ENCODE measurements around the gene IKZF2. TPM values are rescaled to one million over a fixed set of nuclear protein-coding genes. Genes with fewer than 3 reads are reported as not detected.

IKZF2 gene
- polyA plus RNA-seq, 1 donor (not counting 4 experiments of a cell fraction or from before 2014, with no cell fraction given), result 8.2 TPM

- FAIRE-seq, result no peak
- dilution Hi-C loops (cut with MboI; ENCODE audit: extremely low pct_ligation_motif_present, low sequenced_read_pairs), result no loop called here
- no peak overlapping the region for H3K9ac ChIP-seq (ENCODE audit: control insufficient read depth, extremely low read depth, insufficient read depth, low read length)
- no peaks in the 10 kb centered on the region for H3K79me2 ChIP-seq (ENCODE audit: control insufficient read depth, insufficient read depth, low read length)
- no peaks in the 10 kb centered on the region for H3K4me1 ChIP-seq (ENCODE audit: control insufficient read depth, extremely low read depth, insufficient read depth, low read length)
- no peak overlapping the region for H3K4me3 ChIP-seq (ENCODE audit: control insufficient read depth in 2 of 3, extremely low read depth in 1 of 3, insufficient read depth in 2 of 3, low read depth in 1 of 3, low read length in 3 of 3)
- DNase-seq (ENCODE audit: low read depth, low spot score), result no peak
- H4K20me1 ChIP-seq (ENCODE audit: control insufficient read depth, extremely low read depth, insufficient read depth, low read length), result no peaks in the 10 kb centered on the region
- no peak overlapping the region for H3K27ac ChIP-seq (ENCODE audit: control insufficient read depth, insufficient read depth, low read length)
- no peaks in the 10 kb centered on the region for H3K9me1 ChIP-seq (ENCODE audit: control insufficient read depth, extremely low read depth, insufficient read depth, low read length)
- no peaks in the 10 kb centered on the region for H3K36me3 ChIP-seq (ENCODE audit: control insufficient read depth in 2 of 2, extremely low read depth in 1 of 2, insufficient read depth in 2 of 2, low read length in 2 of 2)
- no peaks in the 10 kb centered on the region for H3K27me3 ChIP-seq (ENCODE audit: control insufficient read depth, extremely low read depth, insufficient read depth, low read length)
- TF ChIP-seq CTCF (optimal IDR thresholded peaks at IDR 0.05 in 1 of 3, IDR thresholded peaks at IDR 0.05 in 1 of 3, conservative IDR thresholded peaks at IDR 0.05 in 1 of 3; ENCODE audit: extremely low read depth in 1 of 3, insufficient read depth in 2 of 3, low read length in 3 of 3), result no peak
- no peaks in the 10 kb centered on the region for H3K9me3 ChIP-seq (ENCODE audit: control insufficient read depth, low read depth, low read length)
- H3K4me2 ChIP-seq (ENCODE audit: control insufficient read depth, extremely low read depth, insufficient read depth, low read depth, low read length), result no peak overlapping the region
- H2AFZ ChIP-seq (ENCODE audit: control insufficient read depth, low read length), result no peak overlapping the region
These were observed 64.8 kb downstream of the IKZF2 start for GRCh38 chr2:213086571-213086970.

- dilution Hi-C loops (cut with MboI; ENCODE audit: extremely low pct_ligation_motif_present, low sequenced_read_pairs), result no loop called here
- no peak for TF ChIP-seq CTCF (optimal IDR thresholded peaks at IDR 0.05 in 1 of 3, IDR thresholded peaks at IDR 0.05 in 1 of 3, conservative IDR thresholded peaks at IDR 0.05 in 1 of 3; ENCODE audit: extremely low read depth in 1 of 3, insufficient read depth in 2 of 3, low read length in 3 of 3)
- TF ChIP-seq EZH2 (IDR thresholded peaks at IDR 0.05; ENCODE audit: low read length), result no peak
- FAIRE-seq, result no peak
These were observed 65.4 kb downstream of the IKZF2 start for GRCh38 chr2:213086050-213086449.

More at GRCh38 chr2:213086050-213086449, 65.4 kb downstream of the IKZF2 start:
- no peaks in the 10 kb centered on the region for H3K36me3 ChIP-seq (ENCODE audit: control insufficient read depth in 2 of 2, extremely low read depth in 1 of 2, insufficient read depth in 2 of 2, low read length in 2 of 2)
- no peaks in the 10 kb centered on the region for H3K9me1 ChIP-seq (ENCODE audit: control insufficient read depth, extremely low read depth, insufficient read depth, low read length)
- H3K4me2 ChIP-seq (ENCODE audit: control insufficient read depth, extremely low read depth, insufficient read depth, low read depth, low read length), result no peak overlapping the region
- H3K79me2 ChIP-seq (ENCODE audit: control insufficient read depth, insufficient read depth, low read length), result no peaks in the 10 kb centered on the region
- no peaks in the 10 kb centered on the region for H3K27me3 ChIP-seq (ENCODE audit: control insufficient read depth, extremely low read depth, insufficient read depth, low read length)
- H3K9me3 ChIP-seq (ENCODE audit: control insufficient read depth, low read depth, low read length), result no peaks in the 10 kb centered on the region
- no peak for DNase-seq (ENCODE audit: low read depth, low spot score)
- H3K4me3 ChIP-seq (ENCODE audit: control insufficient read depth in 2 of 3, extremely low read depth in 1 of 3, insufficient read depth in 2 of 3, low read depth in 1 of 3, low read length in 3 of 3), result no peak overlapping the region
- no peak overlapping the region for H3K9ac ChIP-seq (ENCODE audit: control insufficient read depth, extremely low read depth, insufficient read depth, low read length)
- H4K20me1 ChIP-seq (ENCODE audit: control insufficient read depth, extremely low read depth, insufficient read depth, low read length), result no peaks in the 10 kb centered on the region
- no peak overlapping the region for H2AFZ ChIP-seq (ENCODE audit: control insufficient read depth, low read length)
- H3K27ac ChIP-seq (ENCODE audit: control insufficient read depth, insufficient read depth, low read length), result no peak overlapping the region
- H3K4me1 ChIP-seq (ENCODE audit: control insufficient read depth, extremely low read depth, insufficient read depth, low read length), result no peaks in the 10 kb centered on the region

All from keratinocyte (primary cell).